Eye (tissue), 1 donor: ENCODE data around the gene NDUFAF4.
A peak's percentile ranks its signal among the peaks of the same experiment; 100 is the strongest.

Source experiments
- DNase-seq: peaks from one replicate; pipeline ENCODE4 v3.0.0-alpha.2; 2015

NDUFAF4 gene

GRCh38 chr6:96897396-96898240 is at the start of gene NDUFAF4:
NDUFAF4 (minus strand) TSS chr6:96897891; CDS start chr6:96897801, 90 bp downstream.
- DNase-seq: peak; percentile 99

- no peak for DNase-seq
These were observed 49.4 kb upstream of the NDUFAF4 start for GRCh38 chr6:96947055-96947454.

GRCh38 chr6:96943555-96944215 is 46.0 kb upstream of the NDUFAF4 start:
- DNase-seq: no peak

- DNase-seq: peak; percentile 17
These were observed 45.0 kb upstream of the NDUFAF4 start for GRCh38 chr6:96942676-96943075.

GRCh38 chr6:96940322-96940721 is 42.6 kb upstream of the NDUFAF4 start:
- DNase-seq: no peak

- no peak for DNase-seq
These were observed 41.5 kb upstream of the NDUFAF4 start for GRCh38 chr6:96939007-96939805.

GRCh38 chr6:96934087-96934486 is 36.4 kb upstream of the NDUFAF4 start:
- DNase-seq: no peak

- DNase-seq: no peak
These were observed 33.5 kb upstream of the NDUFAF4 start for GRCh38 chr6:96931198-96931597.

- no peak for DNase-seq
These were observed 32.0 kb upstream of the NDUFAF4 start for GRCh38 chr6:96929741-96930140.

- DNase-seq: no peak
These were observed 30.0 kb upstream of the NDUFAF4 start for GRCh38 chr6:96927660-96928059.

- DNase-seq: no peak
These were observed 28.7 kb upstream of the NDUFAF4 start for GRCh38 chr6:96926425-96926824.

- DNase-seq: no peak
These were observed 27.6 kb upstream of the NDUFAF4 start for GRCh38 chr6:96925290-96925687.

GRCh38 chr6:96923871-96924493 is 26.3 kb upstream of the NDUFAF4 start:
- no peak for DNase-seq

GRCh38 chr6:96923400-96923799 is 25.7 kb upstream of the NDUFAF4 start:
- no peak for DNase-seq

GRCh38 chr6:96917098-96917497 is 19.4 kb upstream of the NDUFAF4 start:
- no peak for DNase-seq

- no peak for DNase-seq
These were observed 15.9 kb upstream of the NDUFAF4 start for GRCh38 chr6:96913621-96914020.

- no peak for DNase-seq
These were observed 14.1 kb upstream of the NDUFAF4 start for GRCh38 chr6:96911751-96912150.

- no peak for DNase-seq
These were observed 13.5 kb upstream of the NDUFAF4 start for GRCh38 chr6:96911171-96911570.

GRCh38 chr6:96909811-96910210 is 12.1 kb upstream of the NDUFAF4 start:
- no peak for DNase-seq

GRCh38 chr6:96907498-96907897 is 9.8 kb upstream of the NDUFAF4 start:
- DNase-seq: no peak

- DNase-seq: no peak
These were observed 3.2 kb upstream of the NDUFAF4 start for GRCh38 chr6:96900873-96901272.

- DNase-seq: no peak
These were observed 1.8 kb upstream of the NDUFAF4 start for GRCh38 chr6:96899451-96899998.

- DNase-seq: peak; percentile 67
These were observed 1.3 kb upstream of the NDUFAF4 start for GRCh38 chr6:96899019-96899418.
